Putamen (tissue), 1 donor: ENCODE measurements around the gene FANCE.

Experiments
- DNase-seq: peaks from one replicate; pipeline ENCODE4 v3.0.0-alpha.2; 2016; ENCODE audit warnings: low spot score

The FANCE gene

DNA sequence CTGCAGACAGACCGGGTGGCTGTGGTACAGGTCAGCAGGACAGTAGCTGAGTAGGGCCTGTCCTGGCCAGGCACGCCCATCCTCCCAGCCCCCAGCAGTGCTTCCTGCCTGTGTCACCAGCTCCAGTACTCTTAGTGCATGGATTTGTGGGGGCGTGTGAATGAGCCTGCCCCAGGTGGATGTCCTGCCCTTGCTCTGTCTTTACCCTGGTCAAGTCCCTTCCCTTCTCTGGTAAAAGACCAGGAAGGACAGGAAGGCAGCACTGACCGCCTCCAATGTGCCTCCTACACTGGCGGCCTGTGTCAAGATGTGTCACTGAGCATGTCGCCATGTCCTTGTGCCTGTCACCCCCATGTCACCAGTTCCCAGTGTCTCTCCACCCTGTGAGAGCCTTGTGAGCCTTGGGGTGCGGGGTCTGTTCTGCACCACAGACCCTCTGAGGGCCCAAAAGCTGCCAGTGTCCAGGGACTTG, 32.8 kb downstream of the FANCE start:
- no peak for DNase-seq

DNA sequence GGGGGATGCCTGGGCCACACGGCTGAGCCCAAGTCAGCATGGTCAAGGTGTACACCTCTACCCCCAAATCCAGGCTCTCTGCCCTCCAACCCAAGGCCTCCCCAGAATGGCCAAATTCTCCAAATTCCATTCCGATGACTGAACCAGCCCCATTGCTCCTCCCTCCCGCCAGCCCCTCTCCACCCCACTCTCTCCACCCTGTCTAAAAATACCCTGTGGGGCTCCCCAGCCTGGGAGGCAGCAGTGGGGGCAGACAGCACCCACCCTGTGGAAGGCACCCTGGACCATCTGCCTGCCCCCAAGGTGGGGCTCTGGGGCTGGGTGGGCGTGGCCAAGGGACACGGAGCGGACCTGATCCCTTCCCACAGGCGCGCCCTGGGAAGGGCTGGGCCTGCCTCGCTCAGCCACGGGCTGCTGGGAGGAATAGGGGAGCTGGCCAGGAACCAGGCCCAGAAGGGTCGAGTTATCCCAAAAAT, 33.3 kb downstream of the FANCE start:
- DNase-seq, result no peak

DNA sequence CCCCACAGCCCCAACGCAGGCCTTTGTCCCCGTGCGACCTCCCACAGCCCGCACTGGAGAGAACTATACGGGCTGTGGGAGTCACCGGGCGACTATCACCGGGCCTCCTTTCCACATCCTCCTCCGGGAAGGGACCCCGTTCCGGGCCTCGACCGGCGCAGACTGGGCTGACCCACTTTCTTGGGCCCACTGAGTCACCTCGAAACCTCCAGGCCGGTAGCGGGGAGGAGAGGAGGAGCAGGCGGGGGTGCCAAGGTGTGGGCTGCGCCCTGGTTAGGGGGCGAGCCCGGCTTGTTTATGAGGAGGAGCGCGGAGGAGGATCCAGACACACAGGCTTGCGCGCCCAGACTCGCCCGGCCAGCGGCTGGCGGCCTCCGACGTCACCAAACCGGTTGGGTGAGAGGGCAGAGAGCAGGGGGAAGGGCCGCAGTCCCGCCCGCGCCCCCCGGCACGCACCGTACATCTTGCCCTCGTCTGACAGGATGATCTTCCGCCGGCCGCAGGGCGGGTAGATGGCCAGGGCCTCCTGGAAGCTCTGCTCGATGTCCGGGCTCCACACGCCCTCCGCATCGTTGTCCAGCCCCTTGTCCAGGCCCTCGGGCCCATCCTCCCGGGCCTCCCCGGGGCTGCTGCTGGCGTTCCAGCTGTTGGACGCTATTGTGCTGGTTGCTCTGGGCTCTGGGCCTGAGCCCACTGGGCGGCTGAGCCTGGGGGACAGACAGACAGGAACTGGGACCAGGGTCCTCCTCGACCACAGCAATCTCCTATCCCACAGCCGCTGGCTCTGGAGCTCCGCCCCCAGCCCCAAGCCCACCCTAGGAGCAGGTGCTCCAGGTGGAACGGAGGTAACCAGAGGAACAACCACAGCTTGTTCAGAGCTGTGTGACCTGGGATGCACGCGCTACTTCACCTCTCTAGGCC, 34.1 kb downstream of the FANCE start:
- no peak for DNase-seq

DNA sequence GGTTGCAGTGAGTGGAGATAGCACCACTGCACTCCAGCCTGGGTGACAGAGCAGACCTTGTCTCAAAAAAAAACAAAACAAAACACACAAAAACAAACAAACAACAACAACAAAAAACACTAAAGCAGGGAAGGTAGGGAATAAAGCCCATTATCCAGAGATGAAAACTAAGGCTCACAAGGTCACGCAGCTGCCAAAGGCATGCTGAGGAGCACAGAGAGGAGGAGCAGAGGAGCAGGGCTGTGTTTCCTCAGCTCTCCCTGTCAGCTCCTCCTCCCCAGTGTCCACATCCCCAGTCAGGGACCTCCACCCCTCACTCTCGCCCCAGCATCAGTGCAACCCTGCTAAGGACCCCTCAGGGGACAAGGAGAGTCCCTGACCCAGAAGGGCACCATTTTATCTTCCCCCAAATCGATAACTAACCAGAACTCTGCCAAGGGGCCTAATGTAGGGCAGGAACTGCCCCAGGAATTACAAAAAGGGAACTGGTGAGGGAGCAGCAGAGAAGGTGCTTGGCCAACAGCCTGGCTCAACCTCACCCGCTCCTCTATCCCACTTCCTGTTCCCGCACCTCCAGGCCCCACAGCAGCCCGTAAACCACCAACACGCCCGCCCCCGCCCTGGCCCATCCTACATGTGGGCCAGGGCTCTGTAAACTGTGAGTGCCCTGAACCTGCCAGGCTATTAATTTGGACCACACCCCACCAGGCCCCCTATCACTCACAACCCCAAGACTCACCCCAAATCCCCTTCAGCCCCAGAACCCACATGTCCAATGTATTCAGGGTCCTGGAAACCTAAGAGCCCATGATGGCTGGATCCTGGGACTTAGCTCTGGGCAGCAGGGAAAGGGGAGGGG, 35.7 kb downstream of the FANCE start:
- DNase-seq, result no peak

DNA sequence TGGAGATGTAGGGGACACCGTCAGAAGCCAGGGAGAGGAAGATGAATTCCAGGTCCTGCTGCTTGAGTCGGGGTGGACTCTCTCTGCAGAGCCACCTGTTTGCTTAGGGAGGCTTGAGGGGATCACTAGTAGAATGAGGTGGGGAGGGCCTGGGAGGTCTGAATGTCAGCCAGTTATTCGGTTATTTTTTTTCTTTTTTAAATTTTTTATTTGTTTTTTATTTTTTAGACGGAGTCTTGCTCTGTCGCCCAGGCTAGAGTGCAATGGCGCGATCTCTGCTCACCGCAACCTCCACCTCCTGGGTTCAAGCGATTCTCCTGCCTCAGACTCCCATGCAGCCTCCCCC, 36.4 kb downstream of the FANCE start:
- DNase-seq, result no peak

DNA sequence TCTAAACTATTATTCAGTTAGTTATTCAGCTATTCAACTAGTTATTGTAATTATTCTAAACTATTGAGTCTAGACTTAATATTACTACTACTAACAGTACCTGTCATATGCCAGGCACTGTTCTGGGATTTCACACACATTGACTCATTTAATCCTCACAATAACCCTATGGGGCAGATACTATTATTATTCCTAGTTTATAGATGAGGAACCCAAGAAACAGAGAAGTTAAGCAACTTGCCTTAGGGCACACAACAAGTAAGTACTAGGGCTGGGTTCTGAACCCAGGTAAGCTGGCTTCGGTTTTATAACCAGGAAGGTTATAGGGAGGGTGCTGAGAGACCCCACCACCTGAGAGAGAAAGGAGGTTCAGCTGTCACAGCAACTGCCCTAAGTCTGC, 36.9 kb downstream of the FANCE start:
- no peak for DNase-seq

DNA sequence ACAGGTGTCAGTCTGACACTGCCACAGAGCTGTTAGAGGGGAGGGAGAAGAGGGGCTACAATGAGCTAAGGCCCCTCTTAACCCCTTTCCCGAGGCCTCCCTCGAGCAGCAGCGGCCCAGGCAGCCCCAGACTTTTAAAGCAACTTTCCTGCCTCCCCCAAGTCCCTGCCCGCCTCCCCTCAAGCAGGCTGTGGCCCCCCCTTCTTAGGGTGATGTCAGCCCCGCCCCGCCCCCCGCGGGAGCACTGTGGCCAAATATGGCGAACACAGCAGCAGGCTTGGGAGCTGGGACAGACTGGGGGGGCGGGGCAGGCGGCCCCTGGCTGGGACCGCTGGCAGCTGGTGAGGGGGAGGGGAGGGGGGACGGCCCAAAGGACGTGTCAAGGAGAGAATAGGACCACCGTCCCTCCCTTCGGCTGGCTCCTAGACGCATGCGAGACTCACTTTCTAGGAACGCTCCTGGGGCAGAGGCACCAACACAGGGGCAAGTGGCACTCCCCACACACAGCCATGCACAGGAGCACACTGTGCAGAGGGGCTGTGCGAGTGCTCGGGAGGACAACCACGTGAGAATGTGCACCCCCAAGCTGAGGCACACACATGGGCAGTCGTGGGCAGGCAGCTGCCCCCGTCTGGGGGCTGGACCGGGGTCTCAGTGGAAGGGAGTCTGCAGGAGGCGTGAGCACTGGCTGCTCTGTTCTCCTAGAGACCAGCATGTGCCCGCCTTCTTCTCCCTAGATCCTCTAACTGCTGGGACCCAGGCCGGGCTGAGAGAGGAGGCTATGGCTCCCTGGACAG, 38.1 kb downstream of the FANCE start:
- DNase-seq, result no peak

DNA sequence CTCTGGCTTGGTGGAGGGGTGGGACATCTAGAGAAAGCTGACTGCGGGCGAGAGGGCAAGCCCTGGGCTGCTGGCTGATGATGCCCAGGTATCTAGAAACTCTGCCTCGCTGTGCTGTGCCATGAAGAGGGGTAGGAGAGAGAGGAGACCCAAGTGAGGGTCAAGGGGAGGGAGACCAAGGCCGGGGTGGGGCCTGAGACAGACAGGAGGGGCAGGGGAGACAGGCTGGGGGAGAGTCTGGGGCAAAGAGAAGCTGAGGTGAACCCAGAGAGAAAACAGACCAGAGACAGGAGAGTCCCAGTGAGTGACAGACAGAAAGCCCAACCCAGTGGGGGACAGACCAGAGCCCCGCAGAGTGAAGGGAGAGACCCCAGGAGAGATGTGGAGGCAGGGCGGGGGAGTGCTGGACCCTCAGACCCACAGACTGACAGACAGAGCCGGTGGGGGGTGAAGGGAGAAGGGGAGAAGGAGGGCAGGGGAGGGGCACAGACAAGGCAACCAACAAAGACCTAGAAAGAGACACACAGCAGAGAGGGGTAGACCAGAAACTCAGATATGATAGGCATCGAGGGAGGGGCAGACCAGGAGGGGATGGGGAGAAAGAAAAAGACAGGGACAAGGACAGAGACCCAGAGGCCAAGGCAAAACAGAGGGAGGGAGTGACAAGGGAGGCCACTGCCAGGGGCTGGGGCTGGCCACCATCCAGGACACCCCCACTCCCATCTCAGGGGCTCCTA, 38.9 kb downstream of the FANCE start:
- DNase-seq, result no peak

DNA sequence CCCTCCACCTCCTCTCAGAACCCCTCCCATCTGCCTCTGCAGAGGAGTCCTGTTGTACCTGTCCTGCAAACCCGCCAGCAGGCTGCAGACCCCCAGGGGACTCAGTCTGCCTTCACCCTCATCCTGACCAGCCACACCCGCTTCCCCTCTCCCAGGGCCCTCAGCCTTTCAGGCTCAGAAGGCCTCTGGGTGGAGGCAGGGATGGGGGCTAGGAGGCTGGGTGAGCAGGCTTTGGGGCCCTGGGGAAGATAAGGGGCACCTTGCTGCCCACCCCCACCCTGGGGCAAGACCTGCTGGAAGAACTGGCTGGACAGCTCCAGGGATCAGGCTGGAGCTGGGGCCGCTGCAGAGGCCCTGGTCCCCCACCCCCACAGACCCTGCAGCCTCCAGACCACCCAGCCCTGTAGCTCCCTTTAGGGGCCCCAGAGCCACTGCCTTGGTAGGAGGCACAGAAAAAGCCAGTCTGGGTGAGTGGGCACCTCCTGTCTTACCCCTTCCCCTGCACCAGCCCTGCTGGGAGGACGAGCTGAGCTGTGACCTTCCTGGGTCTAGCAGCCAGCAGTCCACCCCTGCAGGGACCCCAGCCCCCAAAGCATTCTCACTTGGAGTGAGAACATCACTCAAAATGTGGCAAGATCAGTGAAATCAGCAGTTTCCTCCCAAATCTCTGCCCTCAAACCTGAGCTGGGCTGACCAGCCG, 39.6 kb downstream of the FANCE start:
- no peak for DNase-seq

DNA sequence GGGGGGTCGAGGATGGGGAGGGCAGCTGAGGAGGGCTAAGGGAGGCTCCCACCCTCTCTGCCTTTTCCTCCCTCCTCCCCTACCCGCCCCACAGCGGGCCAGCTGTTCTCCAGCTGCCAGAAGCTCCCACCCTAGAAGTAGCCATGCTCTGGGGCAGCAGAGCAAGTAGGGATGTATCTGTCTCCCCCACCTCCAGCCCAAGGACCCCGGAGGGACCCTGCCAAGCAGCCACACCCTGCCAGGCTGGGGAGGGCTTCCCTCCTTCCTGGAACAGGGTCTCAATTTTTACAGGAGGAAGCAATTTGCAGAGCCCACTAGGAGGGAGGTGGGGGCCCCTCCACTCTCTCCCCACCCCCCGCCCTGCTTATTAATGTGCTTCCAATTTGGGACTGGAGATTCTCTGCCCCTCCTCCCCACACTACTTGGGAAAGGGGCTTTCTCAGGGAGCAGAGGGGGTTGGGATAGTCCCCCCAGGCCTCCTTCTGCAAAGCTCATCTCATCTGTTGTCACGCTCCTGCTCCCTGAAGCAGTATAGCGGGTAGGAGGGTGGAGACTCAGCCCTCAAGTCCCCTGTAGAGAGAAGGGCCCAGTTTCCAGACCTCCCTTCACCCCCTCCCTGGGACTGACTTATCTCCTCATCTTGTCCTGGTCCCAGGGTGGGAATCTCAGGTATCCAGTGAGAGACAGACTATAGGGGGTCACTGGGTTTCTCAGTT, 40.3 kb downstream of the FANCE start:
- no peak for DNase-seq

DNA sequence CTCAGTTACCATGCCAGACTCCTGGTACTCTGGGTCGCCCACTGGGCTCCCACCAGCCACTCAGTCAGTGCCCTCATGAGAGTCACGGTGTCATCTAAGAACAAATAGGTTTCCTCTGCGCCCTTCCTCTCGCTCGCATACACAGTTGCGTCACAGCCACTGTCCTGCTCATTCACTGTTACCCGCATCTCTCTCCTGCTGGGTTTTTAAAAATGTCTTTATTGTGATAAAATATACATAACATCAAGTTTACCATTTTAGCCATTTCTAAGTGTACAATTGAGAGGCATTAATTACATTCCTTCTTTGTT, 40.8 kb downstream of the FANCE start:
- DNase-seq, result no peak

DNA sequence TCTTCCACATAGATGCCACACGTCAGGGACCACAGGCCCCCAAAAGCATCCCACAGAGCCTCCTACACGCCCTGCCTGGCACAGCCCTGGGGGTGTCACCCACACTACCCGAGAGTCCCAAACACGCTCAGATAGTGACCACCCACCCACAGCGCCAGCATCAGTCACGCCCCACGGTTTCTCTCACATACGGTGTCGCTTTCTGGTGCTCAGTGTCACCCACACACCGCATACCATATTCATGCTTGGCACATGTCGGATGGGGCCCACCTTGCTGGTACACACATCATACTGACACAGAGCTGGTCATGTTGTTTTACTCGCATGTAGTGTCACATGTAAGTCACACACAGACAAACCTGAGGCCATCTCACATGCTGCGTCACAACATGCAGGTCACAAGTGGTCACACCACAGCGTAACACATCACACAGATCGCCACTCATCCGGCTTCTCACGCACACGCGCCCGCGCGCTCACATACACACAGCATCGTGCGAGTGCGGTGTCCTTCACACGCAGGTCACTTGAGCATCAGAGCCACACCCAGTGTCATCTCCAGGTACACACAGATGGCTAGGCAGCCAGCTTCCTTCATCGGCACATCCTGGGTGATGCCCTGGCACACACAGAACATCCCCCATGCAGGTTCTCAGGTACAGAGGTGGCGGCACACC, 41.3 kb downstream of the FANCE start:
- no peak for DNase-seq

DNA sequence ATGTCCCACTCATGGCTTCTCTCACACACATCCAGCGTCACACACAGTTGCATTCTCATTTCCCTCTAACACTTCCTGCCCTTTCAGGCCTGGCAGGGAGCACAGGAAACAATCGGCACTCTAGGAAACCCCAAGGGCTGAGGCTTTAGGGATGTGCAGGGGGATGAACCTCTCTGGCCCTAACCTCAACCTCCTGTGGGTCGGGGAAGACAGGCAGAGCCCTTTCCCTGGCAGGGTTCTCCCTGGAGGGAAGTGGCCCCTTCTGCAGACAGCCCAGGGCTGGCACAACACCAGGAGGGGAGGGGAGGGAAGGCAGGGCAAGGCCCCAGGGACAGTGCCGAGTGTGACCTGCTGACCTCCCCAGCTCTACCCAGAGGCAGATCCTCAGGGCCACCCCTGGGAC, 42.0 kb downstream of the FANCE start:
- no peak for DNase-seq

DNA sequence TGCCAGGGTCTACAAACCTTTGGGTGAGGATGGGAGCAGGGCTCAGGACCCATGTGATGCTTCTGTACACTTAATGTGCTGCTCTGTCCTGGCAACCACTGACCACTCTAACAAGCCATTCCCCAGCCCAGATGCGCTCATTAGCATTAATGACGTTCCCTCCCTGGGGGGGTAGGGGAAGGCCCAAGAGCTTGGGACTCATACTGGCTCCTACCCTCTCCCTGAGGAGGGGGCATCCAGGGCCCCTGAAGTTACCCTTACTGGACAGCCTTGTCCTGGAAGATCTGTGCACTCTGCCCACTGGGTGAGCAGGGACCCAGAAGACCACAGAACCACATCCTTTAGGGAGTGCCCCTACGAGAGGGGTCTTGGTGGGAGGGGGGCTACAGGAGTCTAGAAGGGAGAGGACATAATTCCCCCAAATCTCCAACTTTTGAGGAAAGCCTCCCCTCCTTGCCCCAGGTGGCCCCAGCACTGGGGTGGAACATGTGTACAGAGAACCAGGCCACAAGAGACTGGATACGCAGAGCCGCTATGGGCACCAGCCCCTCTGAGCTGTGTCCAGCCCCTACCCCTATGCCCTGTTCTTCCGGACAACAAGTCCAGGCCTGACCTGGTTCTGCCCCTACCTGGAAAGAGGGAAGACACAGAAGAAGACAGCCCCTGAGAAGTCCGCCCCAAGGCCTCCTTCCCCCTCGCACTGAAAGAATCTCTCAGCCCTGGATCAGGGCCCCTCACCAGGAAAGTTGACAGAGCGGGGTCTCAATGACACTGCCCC, 43.3 kb downstream of the FANCE start:
- no peak for DNase-seq

DNA sequence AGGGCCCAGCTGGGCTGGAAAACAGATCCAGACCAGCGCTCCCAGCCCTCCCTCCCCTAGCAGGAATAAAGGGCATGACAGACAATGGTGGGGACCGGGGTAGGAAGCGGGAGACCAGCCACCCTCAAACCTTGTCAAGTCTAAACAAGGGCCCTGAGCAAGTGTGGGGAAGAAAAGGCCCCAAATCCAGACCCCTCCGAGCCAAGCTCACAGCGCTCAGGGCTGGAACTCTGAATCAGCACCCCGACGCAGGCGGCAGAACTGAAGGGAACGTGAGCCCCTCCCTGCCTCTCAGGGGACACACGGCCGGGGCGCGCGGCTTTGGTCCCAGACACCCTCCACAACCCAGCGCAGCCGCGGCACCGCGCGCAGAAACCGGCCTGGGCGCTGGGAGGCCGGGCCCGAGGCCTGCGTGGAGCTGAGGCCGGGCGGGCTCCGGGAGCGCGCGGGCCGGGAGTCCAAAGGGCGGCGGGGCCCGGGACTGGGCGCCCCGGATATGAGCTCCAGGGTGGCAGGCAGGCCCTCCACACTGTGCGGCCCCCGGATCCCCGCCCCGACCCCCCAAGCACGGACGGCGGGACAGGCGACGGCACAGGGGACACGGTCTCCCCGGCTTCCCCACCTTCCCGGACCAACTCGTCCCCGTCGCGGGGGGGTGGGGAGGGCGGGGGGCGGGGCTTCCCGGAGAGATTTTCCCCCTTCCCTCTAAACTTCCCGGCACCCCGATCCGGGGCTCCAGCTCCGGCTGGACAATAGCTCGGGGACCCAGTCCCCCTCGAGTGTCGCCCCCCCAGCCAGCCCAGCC, 44.1 kb downstream of the FANCE start:
- no peak for DNase-seq

DNA sequence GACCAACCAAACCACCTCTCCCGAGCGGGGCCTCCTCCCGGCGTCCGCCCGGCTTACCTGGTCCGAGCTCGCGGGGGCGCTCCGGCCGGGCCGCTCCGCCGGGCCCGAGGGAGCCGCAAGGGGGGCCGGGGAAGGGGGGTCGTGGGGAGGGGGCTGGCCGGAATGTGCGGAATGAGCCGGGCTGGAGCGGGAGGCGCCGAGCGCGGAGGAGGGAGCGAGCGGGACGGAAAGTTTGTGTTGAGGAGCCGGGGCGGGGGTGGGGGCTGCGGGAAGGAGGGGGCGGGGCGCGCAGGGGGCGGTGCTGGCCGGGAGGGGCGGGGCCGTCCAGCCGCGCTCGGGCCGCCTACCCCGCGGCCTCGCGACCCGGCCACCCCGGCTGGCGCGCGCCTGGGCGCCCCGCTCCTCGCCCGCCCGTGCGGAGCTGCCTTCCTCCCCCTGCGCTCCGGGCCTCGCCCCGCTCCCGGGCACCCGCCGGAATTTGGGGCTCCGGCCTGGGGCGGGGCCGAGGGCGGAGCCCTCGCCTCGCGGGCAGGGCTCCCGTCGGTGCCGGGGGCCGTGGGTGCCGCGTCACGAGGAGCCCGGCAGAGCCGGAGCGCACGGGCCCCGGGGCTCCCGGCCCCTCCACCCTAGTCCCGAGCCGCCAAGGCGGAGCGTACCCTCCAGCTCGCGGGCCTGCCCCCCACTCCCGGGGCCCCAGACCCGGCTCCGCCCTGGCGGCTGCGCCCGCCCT, 44.9 kb downstream of the FANCE start, which contains the start of gene TEAD3:
TEAD3 (minus strand) TSS at position 239 of the 730 bp plus-strand sequence.
- DNase-seq, result no peak
